Bone marrow (tissue), 2 donors: ENCODE results near the gene BEST1.

ENCODE experiments used
- DNase-seq, 2 donors: peaks; one replicate each; lab custom pipeline; 2025; lab: John Stamatoyannopoulos, UW

Gene BEST1

DNA sequence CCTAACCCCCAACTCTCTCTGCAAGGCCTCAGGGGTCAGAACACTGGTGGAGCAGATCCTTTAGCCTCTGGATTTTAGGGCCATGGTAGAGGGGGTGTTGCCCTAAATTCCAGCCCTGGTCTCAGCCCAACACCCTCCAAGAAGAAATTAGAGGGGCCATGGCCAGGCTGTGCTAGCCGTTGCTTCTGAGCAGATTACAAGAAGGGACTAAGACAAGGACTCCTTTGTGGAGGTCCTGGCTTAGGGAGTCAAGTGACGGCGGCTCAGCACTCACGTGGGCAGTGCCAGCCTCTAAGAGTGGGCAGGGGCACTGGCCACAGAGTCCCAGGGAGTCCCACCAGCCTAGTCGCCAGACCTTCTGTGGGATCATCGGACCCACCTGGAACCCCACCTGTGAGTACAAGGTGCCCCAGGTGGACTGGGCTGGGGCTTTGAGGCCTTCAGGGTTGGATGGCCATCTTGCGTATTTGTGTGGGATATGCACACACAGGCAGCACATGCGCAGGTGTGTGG lies at the start of gene BEST1:
TSS of gene BEST1 (plus strand) at position 317 of the 513 bp plus-strand sequence. CDS start 1,456 bp downstream, outside the sequence.
- DNase-seq, result no peak

DNA sequence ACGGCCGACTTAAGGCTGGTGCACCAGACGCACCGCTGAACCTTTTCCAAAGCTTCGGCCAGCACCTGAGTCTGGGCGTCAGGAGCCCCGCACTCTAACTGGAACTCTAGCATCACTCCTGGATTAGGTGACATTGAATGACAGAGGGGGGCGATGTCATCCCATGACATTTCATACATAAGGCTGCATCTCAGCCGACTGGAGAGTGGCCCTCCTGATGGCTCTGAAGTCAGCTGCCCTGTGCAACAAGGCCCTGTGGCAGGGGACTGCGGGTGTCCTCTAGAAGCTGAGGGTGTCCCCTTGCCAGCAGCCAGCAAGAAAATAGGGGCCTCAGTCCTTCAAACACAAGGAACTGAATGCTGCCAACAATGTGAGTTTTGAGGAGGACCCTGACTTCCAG lies 48.8 kb upstream of the BEST1 start:
- no peak for DNase-seq

DNA sequence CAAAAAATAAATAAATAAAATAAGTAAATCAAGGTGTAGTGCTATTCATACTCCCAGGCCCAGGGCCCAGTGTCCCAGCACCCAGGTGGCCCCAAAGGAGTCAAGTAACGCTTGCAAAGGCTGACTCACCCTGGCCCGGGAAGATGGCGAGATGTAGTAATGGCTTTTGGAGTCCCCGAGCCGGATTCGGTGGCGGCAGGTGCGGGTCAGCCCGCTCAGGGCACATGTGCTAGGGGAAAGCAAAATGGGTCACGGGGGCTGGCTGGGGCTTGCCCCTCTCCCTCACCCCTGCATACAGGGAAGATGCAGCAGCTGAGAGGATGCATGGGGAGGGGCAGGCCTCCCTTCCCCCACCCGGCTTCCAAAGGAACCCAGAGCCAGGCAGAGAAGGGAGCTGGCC lies 47.8 kb upstream of the BEST1 start:
- DNase-seq, result no peak

DNA sequence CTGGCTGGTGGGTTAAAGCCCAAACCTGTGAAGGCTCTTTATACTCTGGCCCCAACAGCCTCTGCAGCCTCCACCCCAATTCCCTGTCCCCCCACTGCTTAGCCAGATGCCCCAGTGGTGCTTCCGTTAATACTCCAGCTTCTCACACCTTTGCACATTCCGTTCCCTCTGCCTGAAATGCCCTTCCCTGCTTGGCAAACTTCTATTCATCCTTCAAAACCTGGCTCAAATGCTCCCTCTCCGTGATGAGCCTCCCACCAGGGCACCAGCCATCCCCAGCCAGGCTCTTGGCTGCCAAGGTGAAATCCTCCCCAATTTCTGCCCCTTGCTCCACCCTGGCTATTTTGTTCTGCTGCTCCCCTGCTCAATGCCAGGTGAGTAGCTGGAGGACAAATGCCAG lies 46.3 kb upstream of the BEST1 start:
- no peak for DNase-seq

DNA sequence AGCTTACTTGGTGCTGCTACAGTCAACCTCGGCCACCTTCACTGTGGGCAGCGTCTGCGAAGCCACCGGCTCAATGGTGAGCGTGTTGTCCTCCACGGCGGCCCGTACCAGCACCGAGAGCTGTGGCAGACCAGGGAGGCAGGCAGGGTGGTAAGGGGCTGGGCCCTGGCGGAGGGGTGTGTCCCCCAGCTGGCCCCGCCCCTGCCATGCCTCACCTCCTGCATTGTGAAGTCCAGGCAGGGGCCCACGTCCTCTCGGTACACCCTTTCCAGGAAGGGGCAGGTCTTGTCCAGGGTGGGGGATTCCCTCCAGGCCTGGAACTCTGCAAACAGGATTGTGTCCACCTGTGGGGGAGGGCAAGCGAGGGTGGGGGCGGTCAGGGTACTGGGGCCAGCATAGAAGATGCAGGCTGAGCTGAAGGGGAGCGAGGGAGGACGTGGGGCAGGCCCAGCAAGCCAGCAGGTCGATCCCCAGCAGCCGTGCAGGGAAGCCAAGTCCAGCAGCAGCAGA lies 45.6 kb upstream of the BEST1 start:
- DNase-seq, result no peak

DNA sequence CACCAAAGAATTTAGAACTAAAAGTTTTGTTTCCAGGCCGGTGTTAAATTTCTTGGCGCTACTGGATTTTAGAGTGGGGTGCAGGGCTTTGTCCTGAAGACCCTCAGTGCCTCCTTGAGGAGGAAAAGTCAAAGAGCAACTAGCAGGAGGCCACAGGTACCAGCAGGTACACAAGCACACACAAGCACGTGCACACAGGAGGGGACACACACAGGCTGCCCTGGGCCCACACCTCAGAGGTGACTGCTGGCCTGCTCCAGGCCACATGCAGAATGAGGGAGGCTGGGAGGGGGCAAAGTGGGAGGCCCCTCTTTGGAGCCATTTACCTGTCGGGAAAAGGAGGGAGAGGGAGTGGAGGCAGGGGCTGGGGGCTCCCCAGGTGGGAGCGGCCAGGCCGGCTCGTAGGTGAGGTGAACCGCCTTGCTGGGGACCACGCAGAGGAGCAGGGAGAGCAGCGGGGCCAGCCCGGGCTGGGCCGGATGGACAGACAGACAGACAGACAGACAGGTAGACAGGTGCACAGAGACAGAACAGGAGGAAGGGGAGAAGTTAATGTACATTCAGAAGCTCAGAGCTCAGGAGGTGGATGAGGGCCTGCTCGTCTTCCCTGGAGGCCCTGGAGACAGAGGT lies 45.0 kb upstream of the BEST1 start:
- DNase-seq, result no peak

DNA sequence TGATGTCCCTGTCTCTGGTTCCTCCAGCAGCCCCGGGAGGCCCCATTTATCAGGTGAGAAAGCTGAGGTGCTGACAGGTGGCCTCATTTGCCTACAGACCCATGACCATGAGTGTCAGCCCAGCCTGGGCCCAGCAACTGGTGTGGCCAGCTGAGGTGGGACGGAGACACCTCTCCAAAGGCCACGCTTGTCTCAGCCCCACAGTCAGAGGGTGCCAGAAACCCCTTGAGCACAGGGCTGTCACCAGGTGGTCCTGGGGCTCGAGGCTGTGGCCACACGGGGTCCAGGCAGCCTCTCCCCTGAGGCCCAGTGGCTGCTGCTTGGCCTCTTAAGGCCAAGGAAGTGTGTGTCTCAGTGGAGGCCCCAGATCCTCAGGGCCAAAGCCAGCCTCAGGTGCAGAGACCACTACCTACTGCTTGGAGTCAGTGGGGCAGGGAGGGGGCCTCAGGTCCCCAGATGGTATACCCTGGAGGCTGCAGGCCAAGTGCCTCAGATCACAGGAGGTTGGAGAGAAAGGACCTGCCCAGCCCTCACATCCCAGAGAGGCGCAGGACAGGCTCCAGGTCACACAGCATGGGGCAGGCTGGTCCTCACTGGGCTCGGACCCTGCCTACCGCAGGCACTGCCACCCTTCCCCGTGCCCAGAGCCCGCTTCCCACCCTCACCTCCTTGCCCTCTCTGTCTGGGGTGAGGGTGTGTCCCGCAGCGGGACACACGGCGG lies 44.2 kb upstream of the BEST1 start:
- DNase-seq, result no peak

DNA sequence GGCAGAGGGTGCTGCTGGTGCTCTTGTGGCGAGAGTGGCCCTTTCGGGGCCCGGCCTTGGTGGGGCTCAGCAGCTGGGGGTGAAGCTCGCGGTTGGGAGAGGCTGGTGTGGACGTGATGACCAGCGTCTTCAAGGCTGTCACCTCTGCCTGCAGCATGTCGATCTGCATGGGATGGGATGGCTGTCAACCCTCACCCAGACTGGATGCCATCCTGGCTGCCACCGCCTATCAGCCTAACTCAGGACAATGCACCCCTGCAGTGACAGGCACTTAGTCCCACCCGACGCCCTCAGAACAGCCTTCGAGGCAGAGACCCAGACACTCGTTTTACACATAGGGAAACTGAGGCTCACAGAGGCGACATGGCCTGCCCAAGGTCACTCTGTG lies 43.6 kb upstream of the BEST1 start:
- DNase-seq, result no peak

DNA sequence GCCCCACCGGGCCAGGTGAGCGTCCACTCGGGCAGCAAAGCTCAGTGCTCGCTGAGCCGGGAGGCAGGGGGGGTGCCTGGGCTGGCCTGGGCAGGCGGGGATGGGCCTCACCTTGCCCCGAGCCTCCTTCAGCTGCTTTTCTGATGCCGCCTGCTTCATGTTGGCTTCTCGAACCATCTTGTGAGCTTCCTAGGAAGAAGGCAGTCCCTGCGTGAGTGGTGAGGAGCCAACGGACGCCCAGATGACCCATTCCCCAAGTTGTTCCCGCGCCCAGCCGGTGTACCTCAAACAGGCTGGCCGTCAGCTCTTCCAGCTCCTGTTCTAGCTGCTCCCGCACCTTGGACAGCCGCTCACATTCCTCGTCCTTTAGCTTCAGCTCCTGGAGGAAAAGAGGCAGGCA lies 42.9 kb upstream of the BEST1 start:
- DNase-seq, result no peak

DNA sequence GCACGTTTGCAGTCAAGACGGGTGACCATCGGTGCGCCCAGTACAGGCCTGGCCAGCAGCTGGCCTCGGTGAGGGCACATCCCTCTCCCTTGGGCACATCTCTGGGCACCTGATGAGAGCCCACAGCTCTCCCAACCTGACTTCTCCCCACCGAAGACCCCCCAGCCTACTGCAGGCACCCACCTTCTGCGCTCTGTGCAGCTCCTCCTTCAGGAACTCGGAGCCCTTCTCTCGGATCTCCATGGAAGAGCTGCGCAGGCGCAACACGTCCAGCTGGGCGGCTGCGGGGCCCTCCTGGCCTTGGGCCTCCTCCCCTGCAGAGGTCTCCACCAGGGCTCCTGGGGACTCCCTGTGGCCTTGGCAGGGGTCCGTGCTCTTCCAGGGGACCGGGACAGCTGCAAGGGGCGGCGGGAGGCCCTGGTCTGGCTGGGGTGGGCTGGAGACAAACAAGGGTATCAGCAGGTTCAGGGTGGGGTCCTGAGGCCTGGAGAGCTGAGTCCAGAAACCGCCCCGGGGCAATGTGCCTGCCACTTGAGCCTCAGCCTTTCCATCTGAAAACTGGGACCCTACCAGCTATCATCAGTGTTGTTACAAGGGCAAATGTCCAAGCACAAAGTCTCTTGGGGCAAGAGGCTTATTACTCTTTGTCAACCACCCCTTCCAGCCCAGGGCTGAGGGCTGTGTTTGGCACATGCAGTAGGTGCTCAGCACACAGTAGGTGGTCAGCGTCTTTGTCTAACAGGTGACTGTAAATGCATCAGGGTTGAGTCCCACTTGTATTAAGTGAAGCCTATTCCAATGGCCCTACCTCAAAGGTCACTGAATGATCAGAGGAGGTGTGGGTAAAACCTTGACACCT lies 42.1 kb upstream of the BEST1 start:
- DNase-seq, result no peak

DNA sequence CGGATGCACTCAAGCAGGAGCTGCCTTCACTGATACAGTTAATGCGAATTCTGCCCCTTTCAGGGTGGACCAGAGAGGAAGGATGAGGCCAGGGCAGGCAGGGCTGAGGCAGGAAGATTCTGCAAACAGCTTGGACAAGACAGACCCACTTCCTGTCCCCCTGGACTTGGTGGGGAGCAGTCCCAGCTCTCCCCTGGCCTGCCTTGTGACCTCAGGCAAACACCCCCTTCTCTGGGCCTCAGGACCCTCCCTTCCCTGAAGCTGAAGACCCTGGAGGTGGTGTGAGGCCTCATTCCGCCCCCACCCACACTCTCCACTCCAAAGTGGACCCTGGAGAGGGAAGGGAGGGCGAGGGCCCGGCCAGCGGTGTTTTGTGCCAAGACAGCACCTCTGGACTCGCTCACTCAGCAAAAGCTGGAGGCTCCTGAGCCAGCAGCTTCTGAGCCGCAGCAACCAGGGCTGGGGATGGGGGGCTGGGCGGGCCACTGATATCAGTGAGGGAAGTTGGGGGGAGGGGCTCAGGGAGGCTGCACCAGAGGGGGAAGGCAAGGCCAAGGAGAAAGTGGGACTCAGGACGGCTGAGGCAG lies 41.3 kb upstream of the BEST1 start:
- no peak for DNase-seq

DNA sequence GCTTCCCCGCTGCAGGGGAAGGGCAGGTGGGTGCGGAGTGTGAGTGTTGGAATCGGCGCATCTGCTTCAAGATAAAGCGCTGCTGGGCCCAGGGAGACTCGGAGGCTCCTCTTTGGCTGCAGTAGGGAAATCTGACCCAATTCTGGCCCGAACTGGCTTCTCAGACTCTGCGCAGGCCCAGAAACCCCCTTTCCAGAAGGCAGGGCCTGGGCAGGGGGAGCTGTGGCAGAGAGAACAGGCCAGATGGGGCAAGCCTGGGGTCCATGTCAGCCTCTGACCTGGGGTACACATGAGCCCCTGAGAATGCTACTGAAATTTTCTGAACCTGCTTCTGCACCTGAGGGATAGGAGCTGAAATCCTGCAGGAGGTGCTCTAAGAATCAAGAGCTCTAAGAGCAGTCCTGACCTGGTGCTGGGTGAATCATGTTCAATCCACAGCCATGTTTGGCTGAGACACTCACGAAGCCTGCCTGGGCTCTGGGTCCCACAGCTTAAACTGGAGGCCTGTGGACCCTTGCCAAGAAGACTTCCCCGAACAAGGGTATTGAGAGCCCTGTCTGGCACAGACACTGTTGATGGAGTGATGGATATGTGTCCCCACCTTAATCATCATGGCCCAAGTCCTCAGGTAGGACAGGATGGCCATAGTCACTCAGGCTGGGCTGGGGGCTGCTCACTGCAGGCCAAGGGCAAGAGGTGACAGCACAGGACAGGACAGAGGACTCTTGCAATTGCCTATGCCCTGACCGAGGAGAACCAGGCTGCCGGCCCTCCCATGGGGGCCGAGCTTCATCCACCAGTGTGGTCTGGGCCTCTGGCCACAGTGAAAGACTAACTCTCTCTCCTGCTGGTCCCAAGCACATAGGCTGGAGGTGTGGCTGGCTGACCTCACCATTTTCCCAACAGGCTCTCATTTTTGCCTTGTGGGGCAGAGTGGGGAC lies 39.7 kb upstream of the BEST1 start:
- DNase-seq, result no peak

DNA sequence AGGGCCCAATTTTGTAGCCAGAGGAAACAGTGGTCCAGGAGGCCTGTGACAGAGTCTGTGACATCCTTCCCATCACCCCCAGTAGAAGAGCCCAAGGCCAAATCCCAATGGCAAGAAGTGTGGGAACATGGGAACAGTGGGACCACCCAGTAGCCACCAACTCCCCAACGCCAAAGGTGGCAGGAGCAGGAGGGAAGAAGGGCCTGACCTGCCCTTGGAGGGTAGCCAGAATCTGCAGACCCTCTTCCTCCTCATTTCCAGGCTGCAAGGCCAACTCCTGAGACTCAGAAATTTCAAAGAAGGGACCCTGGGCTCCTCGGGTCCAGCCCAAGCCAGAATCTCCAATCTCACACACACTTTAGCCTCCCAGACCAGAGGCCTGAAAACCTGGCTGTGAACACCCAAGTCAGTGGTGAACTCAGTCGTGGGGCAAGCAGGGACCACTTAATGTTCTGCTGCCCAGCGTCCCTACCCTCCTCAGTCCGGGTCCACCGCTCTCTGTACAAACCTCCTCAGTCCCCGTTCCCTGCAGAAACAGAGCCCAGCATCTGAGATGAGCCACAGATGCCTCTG lies 38.9 kb upstream of the BEST1 start:
- no peak for DNase-seq

DNA sequence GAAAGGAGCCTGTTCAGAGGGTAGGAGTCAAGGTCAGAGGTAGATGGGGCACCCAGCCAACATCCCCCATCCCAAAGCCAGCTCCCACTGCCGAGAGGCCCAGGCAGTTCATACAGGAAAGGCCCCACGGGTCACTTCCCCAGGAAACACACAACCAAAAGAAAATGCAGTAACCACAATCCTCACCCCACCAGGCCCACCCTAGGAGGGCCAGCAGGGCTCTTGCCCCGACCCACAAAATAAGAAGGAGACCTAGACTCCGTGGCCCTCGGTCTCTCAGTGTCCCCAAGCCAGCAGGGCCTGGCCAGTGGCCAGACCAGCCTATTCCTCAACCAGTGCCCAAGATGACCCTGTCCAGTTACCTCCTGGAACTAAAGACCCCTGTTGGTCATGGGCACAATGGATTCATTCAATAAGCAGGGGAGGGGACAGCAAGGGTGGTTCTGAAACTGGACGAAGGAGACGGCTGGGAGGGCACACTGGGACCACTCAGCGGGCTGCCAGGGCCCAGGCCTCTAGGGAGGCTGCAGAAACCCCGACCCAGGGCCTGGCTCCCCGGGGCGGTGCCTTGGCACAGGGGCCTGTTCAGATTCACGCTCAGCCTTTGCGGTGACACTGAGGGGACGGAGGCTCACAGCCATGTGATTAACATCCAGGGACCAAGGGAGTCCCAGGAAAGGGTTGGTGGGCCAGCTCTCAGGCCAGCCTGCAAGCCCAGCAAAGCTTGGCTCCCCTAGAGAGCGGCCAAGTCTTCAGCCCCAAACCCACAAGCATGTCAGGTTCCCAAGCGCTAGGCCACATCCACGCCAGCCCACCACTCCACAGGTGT lies 38.2 kb upstream of the BEST1 start:
- no peak for DNase-seq

DNA sequence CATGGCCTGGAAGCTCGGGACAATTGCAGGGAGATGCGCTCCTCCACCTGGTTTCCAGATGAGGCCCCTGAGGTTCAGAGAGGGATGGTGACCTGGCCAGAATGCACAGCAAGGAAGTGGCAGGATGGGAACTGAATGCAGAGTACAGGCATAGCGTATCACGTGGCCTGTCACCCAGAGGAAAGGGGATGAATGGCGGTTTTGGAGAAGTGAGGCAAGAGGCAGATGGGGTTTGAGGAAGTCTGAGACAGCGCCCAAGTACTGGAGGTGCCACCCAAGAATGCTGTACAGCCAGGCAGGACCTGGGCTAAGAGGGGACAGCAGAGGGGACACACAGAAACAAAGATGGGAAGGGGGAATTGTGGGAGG lies 37.6 kb upstream of the BEST1 start:
- peak in 1 of 2 donors; percentile 69 for DNase-seq

DNA sequence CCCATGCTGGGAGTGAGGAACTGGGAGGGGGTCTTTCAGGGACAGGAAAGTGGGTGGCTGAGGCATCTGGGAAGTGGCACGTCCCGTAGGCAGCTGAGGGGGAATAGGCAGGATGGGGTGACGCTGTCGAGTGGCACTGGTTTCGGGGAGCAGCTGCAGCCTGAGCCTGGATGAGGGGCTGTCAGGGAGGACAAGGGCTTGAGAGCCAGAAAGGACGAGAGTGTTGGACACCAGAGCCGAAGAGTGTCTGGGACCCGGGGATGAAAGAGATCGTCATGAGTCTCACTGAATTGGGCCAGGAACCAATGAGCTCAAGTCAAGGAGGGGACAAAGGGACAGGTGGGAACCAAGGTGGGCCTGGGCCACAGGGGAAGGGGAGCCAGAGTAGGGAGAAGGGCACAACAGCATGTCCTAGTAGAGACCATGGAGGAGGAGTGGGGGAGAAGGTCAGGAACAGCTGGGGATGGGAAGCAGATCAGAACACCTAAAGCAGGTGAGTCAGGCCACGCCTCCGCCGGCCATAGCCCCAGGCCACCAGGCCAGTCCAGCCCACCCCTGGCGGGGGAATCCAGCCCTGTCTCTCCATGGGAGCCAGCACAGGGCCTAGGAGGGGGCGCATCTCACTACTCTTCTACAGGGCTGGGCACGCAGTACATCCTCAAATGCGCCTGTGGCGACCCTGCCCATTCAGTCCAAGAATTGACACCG lies 37.0 kb upstream of the BEST1 start:
- no peak for DNase-seq

DNA sequence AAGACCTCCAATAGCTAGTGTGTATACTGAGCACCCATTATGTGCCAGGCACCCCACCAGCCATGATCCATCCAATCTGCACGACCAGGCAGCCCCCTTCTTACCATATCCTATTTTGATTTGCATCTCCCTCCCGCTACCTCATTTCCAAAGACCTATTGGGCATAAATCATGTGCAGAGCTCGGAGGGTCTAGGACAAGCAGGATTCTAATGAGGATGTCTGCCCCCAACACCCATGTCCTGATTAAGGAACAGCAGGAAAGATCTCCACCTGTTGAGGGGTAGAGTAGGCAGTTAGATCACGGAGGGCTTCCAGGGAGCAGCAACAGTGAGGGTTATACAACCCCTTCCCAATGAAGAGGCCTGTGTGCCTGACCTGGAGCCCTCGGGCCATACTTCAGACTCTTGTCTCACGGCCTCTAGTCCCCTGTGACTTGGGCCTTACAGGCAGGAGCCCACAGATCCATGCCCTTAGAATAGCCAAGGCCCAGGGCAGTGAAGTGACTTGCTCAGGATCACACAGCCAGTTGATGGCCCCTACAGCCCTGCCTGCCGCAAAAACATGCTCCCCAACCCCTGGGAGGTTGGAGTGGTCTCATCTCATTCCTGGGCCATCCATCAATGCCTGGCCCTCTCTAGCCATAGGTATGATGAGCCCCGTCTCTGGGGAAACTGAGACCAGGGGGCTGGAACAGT lies 36.3 kb upstream of the BEST1 start:
- DNase-seq, result no peak

DNA sequence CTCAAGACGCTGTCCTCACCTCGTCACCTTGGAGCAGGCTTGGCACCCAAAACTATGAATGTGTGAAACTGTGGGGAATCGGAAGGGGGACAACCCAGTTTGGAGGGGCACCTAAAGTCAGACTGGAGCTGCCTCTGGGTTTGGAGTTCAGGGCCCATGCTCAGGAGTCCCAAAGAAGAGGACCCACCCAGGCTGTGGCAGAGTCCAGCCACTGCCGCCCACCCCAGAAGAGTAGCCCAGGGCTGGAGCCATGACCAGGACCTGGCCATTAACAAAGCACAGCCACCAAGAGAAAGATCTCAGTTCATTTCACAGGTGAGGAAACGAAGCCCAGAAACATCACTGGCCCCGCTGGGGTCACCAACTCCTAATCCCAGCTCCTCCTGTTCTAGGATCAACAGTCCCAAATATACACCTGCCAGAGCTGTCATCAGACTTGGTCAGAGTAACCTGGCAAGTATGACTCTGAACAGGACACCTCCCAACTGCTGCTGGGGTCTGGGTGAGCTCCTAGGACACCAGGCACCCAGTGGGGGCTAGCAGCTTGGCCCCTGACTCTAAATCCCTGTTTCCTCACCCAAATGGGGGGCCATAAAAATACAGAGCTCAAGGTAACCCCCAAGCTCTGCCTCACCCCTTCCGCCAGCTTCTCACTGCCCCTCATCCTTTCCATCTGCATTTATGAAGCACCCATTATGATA lies 35.5 kb upstream of the BEST1 start:
- DNase-seq, result no peak
